GM12874 (cell line): Measurements from ENCODE around the gene PTPRN2.

ENCODE experiments used
- CTCF ChIP-seq: IDR thresholded peaks from 2 replicates; pipeline ENCODE4 v1.5.1; 2011; ENCODE audit warnings: low read depth, mild to moderate bottlenecking, control low read depth, low read length, moderate library complexity; ENCODE audit not compliant: insufficient read depth

The PTPRN2 gene

GRCh38 chr7:158547817-158548216 is 39.8 kb downstream of the PTPRN2 start:
- TF ChIP-seq CTCF: no peak

GRCh38 chr7:158546626-158547025 is 41.0 kb downstream of the PTPRN2 start:
- TF ChIP-seq CTCF: no peak

GRCh38 chr7:158546214-158546613 is 41.4 kb downstream of the PTPRN2 start:
- TF ChIP-seq CTCF: no peak

GRCh38 chr7:158544708-158545107 is 42.9 kb downstream of the PTPRN2 start:
- no peak for TF ChIP-seq CTCF

- no peak for TF ChIP-seq CTCF
Observed at GRCh38 chr7:158543840-158544239, 43.8 kb downstream of the PTPRN2 start.

GRCh38 chr7:158542651-158543566 is 44.7 kb downstream of the PTPRN2 start:
- no peak for TF ChIP-seq CTCF

GRCh38 chr7:158541346-158542010 is 46.1 kb downstream of the PTPRN2 start:
- no peak for TF ChIP-seq CTCF
